GM18519 (cell line): ENCODE results near the gene MOSPD2.

Source experiments
- ATAC-seq: cut with Tn5 transposase; IDR thresholded peaks from one replicate; pipeline ENCODE4 v1.9.1; 2021; ENCODE audit warnings: mild to moderate bottlenecking, moderate library complexity; ENCODE audit not compliant: unreplicated experiment, low FRiP score

MOSPD2 gene

GRCh38 chrX:14872851-14873675, at the start of gene MOSPD2, which contains the start of gene FANCB:
Gene MOSPD2, plus strand, starts transcription at chrX:14873421. Its CDS starts 108 bp downstream, at chrX:14873529.
Gene FANCB, minus strand, starts transcription at chrX:14873069. Its CDS starts 7,559 bp downstream, at chrX:14865510.
- peak; percentile 94 for ATAC-seq

- ATAC-seq, result no peak
Observed at GRCh38 chrX:14825851-14826250, 47.4 kb upstream of the MOSPD2 start.

- no peak for ATAC-seq
Observed at GRCh38 chrX:14826319-14826718, 46.9 kb upstream of the MOSPD2 start.

GRCh38 chrX:14829643-14830042, 43.6 kb upstream of the MOSPD2 start:
- no peak for ATAC-seq

GRCh38 chrX:14832151-14832550, 41.1 kb upstream of the MOSPD2 start:
- ATAC-seq, result no peak

- ATAC-seq, result no peak
Observed at GRCh38 chrX:14832586-14832985, 40.6 kb upstream of the MOSPD2 start.

- ATAC-seq, result no peak
Observed at GRCh38 chrX:14837155-14837554, 36.1 kb upstream of the MOSPD2 start.

- ATAC-seq, result no peak
Observed at GRCh38 chrX:14843666-14844065, 29.6 kb upstream of the MOSPD2 start.

- ATAC-seq, result no peak
Observed at GRCh38 chrX:14851526-14851925, 21.7 kb upstream of the MOSPD2 start.

- no peak for ATAC-seq
Observed at GRCh38 chrX:14864631-14865030, 8.6 kb upstream of the MOSPD2 start.

GRCh38 chrX:14865201-14865600, 8.0 kb upstream of the MOSPD2 start:
- ATAC-seq, result no peak

GRCh38 chrX:14871767-14872166, 1.5 kb upstream of the MOSPD2 start:
- no peak for ATAC-seq

GRCh38 chrX:14872355-14872754, 866 bp upstream of the MOSPD2 start:
- ATAC-seq, result no peak

GRCh38 chrX:14873676-14874049, 442 bp downstream of the MOSPD2 start:
- ATAC-seq, result no peak

GRCh38 chrX:14875624-14876023, 2.4 kb downstream of the MOSPD2 start:
- no peak for ATAC-seq

GRCh38 chrX:14883826-14884225, 10.6 kb downstream of the MOSPD2 start:
- ATAC-seq, result no peak

GRCh38 chrX:14884714-14885113, 11.5 kb downstream of the MOSPD2 start:
- ATAC-seq, result no peak

GRCh38 chrX:14886252-14886651, 13.0 kb downstream of the MOSPD2 start:
- no peak for ATAC-seq

GRCh38 chrX:14896273-14896672, 23.1 kb downstream of the MOSPD2 start:
- no peak for ATAC-seq

- ATAC-seq, result no peak
Observed at GRCh38 chrX:14897042-14897441, 23.8 kb downstream of the MOSPD2 start.

GRCh38 chrX:14899607-14900006, 26.4 kb downstream of the MOSPD2 start:
- ATAC-seq, result no peak

GRCh38 chrX:14902537-14902936, 29.3 kb downstream of the MOSPD2 start:
- no peak for ATAC-seq
